Effector CD8-positive, alpha-beta T cell (primary cell): Measurements from ENCODE around the gene PRAC2.

Experiments
- DNase-seq: peaks from one replicate; lab custom pipeline; 2025; lab: John Stamatoyannopoulos, UW

PRAC2 gene

DNA sequence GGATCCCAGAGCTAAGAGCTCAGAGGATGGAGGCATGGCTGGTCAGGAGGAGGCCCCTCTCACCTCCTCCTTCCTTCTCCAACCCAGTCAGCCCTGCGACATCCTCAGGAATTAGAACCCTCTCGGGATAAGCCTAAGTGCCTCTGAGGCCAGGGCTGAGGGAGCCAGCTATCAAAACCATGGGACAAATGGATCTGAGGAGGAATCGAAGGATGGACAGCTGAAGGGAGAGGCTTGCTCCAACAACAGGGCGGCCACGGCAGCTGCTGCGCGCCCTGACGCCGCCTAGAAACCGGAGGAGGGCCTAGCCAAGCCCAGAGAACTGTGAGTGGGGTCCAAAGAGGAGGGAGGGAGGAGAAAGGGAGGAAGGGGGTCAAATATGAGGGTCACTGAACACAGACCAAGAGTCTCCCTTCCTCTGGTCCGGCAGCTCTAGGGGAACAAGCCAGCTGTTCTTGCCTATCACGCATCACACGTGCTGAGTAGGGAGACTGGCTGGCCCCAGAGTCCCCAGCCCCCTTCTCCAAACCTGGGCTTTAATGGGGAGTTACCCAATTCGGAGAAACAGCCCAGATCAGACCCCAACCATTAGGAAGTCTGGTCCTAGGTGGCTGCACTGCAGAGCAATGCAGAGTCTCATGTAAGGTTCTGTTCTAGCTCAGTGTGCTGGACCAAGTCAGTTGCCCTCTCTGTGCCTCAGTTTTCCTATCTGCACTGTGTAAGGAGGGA is 11.5 kb downstream of the PRAC2 start:
- DNase-seq: no peak

DNA sequence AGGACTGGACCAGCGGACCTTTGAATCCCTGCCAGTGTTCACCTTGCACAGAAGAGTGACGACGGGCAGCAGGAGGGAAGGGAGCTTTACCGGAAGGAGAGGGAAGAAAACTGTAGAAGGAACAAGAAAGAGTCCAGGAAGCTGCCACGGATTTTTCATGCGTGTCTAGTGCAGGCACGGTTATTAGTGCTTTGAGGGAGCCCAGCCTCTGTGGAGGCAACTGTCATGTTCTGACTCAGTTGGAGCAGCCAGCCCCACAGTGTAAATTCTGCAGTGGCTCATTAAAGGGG is 12.0 kb downstream of the PRAC2 start:
- no peak for DNase-seq

DNA sequence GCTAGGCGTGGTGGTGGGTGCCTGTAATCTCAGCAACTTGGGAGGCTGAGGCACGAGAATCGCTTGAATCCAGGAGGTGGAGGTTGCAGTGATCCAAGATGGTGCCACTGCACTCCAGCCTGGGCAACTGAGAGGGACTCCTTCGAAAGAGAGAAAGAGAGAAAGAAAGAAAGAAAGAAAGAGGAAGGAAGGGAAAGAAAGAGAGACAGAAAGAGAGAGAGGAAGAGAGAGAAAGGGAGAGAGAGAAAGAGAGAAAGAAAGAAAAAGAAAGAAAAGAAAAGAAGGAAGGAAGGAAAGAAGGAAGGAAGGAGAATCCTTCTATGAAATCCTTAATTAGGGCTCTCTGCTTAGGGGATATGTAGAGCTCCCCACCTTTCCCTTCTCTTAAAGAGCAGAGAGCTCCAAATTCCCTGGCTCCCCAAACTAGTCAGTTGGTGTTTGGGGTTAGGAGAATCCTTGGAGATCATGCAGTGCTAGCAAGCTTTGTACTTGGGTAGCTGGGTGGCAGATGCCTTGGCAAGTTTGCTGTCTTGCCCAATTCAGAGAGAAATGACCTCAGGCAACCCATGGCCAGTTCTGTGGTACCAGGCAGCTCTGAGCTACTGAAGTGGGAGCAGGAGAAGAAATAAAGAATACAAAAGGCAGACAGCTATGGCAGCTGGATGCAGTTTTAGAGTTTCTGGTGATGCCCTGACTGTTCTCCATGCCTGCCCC is 14.5 kb downstream of the PRAC2 start:
- no peak for DNase-seq

DNA sequence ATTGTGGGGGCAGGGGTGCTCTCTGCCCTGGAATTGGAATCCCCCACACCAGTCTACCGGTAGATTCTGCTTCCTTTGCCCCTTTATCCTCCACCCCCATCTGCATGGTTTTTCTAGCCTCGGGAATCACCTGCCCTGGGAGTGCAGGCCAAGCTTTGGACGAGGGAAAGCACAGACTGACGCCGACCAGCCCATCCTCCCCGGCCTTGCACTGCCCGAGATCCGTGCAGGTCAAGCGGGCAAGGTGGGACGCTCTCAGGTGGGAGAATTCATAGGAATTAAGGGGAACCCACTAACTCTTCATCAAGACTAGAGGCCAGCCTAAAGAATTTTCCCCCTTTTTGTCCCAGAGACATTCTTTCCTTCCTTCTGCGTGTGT is 15.4 kb downstream of the PRAC2 start:
- no peak for DNase-seq

DNA sequence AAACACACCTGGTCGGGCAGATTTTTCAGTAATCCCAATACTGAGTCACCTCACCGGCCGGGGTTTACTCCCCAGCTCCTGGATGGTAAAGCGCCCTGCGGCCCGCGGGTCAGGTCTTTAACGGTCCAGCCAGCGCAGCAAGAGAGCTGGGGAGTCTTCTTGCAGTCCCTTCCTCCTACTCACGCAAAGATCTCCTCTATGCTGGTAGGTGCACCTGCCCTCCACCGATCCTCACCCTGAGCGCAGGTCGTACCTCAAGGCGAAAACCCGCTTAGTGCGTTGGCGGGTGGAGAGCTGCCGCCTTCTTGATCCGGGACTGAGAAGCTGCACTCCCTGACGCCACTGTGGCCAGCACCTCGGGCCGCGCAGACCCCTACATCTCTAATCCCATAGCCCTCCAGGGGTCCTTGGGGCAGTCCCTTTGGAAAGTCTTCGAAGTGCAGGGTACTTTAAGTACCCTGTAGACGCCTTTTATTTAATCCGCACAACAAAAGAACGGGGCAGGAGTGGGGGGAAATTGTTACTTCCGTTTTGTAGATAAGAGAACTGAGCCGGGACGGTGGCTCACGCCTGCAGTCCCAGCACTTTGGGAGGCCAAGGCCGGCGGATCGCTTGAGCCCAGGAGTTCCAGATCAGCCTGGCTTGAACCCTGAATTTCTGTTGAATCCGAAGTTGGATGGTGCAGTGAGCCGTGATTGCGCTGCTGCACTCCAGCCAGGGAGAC is 16.0 kb downstream of the PRAC2 start:
- no peak for DNase-seq

DNA sequence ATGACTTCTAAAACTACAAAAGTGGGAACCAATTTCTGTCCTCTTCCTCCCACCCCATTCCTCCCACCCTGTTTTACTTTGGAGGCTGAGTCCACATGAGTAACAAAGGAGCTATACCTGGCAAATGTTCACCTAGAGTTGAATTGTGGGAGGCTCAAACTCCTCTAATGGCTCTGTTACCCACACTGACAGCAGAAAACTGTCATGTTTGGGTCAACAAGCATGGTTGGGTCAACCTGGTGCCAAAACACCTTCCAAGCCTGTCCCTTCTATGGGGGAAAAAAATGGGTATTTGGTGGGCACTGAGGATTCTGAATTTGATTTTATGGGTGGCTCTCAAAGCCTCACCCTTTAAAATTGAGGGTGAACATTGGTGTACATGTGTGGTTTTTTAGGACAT is 17.6 kb downstream of the PRAC2 start:
- no peak for DNase-seq

DNA sequence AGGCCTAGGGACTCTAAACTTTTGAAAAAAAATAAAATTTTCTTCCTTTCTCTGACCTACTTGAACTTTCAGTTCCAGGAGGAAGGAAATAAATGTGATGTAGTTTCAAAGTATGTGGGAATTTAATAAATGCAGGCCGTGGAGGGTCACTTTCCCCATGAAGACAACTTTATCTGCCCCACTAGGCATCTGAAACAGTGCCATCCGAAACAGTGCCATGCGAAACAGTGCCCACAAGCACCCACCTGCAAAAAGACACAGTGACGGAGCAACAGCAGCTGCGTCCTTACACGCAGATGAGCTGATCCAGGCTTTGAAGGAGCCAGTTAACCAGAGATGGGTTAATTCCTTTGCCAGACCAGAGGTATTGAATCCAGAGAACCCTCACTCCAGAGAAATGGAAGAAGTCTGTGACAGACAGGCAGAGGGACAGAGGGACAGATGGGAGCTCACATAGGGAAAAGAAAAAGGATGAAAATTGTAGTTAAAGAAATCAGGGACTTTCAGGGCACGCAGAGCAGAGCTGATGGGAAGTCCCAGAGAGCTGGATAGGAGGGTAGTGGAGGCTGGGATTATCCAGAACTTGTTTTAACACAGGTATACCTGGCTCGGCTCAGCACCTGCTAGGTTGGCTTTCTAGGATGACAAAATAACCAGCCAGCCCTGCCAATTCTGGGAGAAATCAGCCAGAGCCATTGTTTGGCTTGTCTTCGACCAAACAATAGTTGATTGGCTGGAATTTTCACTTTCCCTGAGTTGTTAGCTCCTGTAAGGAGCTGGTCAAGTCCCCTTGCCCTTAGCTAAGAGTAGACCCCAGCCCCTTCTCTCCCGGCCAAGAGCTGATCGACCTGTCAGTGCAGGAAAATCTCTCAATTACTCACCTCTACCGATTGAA is 22.6 kb downstream of the PRAC2 start:
- DNase-seq: no peak

DNA sequence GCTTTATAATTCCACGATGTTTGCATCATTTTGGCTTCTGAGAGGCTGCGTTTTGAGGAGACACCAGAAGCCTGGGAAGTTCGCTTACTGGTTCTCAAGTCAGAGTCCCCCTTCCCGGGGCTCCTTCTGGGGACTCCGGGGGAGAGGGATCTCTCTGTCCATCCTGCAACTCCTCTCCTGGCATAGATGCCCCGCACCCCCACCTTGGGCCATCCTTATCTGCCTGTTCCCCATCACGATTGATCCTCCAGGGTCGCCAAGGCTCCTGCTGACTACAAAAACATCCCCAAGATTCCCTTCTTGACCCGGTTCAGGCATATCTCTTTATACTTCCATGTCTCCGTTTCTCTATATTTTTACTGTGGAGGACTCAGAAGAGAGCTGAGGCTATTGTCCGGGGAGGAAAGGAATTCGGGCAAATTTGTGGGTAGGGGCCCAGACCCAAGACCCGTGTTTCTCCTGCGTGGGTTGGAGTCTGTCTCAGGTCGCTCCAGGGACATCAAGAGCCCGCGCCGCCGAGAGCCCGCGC is 24.0 kb downstream of the PRAC2 start:
- DNase-seq: no peak

DNA sequence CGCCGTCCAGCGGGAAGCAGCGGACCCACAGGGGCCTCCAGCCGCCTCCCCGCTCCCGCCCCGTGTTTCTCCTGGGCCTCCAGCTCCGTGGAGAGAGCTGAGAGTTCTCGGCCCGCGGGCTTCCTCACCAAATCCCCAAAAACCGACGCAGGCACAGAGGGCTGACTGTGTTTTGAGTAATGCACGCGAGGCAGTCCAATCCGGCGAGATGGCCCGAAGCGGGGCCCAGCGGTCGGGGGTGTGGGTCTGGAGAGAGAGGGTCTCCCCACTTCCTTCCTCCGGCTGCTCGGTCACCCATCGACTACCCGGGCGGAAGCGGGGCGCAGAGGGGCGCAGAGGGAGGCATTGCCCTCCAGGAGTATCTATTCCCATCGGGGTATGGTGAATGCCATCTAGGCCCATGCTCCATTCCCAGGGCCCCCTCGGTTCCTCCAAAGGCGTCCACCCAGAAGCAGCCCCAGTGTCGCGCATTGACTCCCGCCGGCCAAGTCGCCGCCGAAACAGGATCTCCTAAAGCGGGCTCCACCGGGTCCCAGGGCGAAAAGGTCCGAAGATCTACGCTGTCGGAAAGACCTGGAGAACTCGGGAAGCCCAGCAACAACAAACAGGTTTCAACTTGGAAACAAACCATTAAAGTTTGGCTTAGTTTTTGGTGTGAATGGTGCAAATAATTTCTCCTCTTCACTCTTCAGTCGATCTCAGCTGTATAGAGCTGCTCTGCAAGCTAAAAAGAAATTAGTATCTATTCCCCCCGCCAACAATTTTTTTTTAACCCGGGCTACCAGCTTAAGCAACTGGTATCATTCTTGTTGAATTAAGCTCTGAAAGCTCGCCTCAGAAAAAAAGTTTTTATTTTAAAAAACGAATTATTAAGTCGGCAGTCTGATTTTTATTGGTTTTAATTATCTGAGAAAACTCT is 24.7 kb downstream of the PRAC2 start:
- DNase-seq: no peak

DNA sequence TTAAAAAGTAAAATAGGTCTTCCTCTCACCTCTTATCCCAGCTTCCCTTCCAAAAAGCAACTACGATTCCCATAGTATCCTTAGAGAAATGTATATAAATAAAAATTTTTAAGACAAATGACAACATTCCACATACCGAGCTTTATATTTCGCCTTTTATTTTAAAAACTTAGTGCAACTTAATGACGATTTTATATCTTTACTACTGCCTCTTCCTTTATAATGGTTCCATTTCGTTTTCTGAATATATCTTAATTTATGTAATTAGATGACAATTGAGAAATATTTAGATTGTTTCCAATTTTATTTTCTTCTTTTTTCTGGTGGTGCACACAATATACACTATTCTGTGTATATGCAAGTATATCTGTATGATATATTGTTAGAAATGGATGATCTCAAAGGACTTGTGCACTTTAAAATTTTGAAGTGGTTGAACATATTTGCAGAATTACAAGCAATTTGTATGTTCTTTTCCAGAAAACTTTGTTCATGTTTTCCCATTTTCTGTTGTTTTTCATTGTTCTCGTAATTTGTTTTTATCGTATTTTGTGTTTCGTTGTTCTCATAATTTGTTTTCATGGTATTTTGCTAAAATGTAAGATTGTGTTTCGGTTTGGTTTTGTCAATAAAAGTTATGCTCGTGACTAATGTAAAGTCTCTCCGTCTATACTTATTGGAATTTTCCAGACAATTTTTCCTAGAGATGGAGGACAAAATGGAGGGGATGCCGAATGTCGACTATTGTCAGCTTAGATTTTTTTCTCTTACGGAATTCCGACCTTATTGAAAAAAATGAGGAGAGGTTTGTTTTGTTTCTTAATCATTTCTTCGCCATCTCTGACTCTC is 26.0 kb downstream of the PRAC2 start:
- DNase-seq: no peak

DNA sequence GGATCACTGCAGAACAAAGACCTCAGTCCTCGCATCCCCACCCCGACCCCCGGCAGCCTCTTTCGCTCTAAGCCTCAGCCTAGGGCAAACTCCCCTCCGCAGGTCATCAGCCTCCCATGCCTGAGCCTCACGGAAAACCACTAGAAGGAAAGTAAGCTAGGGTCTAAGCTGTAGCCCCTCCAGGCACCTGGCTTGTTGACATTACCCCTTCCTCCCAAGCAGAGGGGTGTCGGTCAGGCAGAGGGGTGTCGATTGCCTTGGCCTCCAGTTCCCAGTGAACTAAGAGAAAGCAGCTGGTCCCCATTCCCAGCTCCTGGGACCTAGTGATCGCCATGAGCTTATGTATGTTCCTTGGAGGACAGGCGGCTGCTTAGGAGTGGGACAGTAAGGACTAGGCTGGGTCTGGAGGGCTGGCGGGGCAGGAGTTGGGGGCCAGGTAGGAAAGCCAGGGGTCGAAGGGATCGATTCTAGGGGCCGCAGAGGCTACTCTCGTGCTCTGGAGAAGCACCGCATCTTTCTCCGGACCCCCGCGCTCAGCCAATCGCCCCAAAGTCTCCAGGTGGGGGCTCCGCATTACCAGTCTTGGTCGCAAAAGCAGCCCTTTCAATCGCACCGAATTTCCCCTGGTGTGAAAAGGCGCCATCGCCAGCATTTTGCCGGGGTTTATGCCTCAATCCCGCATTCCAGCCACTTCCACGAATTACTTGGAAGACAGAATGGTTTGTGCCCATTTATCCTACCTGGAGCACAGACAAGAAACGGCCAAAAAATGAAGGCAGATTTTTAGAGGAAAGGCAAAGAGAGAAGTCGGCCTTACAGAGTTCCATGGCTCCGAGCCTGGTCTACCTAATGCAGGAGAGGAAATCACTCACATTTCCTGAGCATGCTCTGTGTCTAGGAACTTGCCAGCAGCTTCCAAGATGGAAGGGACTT is 26.9 kb downstream of the PRAC2 start:
- DNase-seq: no peak

DNA sequence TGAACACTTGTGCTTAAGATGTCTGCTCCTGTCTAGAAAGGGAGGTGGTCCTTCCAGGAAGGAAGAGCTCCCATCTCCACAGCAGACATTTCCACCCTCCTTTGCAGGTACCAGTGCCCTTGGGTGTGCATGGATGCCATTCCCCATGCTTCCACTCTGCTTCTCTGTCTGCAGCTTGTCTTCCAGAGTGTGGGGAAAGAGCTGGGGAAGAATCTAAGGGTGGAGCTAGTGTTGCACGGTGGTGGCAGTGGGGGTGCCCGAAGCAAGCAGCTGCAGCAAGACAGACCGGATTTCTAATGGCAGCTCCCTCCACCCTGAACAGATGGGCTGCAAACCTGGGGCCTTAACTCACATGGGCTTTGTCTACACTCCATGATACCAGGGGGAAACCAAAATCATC is 28.2 kb downstream of the PRAC2 start:
- DNase-seq: no peak

DNA sequence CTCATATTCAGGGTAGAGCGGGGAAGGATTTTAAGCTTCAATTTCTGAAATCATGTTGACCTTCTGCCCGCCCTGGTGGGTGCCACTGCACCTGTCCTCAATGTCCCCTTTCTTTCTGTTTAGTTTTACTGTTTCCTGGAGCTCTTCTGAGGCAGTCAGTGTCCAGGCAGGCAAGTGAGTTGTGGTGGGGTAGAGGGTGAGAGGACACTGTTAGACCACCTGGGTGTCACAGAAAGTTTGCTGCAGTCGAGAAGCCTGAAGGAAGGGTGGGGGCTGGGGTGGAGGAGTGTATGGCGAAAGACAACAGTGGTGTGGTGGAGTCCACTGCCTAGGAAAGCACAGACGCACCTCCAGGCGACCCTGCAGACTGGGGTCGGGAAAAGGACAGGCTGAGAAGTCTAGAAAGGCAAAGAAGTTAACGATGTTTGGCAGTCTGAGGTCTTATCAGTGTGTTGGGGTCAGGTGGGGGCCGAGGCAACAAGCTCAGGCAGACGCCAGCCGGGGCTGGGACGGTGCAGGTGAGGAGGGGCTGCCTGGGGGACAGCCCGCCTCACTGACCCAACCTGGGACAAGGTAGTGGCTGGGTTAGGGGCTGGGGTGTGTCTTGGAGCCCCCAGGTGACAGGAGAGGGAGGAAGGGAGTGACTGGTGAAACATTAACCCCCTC is 28.9 kb downstream of the PRAC2 start:
- no peak for DNase-seq

DNA sequence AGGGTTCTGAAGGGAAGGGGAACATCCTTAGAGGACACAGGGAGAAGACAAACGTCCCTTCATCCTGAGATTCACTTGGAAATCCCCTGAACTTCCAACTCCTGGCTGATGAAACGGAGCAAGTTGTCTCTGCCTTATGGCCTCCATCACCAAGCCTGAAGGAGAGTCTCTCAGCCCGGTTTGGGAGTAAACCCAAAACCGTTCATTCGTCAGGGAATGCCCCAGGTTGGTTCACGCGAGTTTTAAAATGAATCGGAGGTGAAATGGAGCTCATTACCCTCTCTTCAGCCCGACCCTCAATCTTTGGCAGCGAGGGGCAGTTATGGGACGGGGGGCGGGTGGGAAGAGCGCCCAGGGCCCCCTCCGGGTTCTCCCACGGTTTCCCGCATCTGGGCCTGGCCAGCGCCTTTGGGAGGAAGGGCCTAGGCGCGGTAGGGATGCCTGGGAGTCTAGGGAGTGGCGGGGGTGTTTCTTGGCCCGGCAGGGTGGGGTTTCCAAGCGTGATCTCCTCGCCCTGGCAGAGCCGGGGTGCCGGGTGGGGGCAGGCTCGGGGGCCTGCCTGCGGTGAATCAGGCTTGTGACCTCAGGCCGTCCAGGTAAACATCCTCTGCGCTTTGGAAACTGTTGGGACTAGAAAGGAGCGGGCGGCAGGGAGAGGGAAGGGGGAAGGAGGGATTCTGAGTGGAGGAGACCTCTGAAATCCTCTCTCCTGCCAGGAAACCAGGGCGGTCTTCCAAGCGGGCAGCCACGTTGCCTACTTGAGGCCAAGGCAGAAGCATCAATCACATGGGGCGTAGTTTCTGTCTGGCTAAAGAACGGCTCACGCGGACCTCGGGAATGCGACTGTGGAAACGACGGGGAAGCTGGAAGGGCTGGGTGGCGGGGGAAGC is 29.7 kb downstream of the PRAC2 start:
- DNase-seq: no peak

DNA sequence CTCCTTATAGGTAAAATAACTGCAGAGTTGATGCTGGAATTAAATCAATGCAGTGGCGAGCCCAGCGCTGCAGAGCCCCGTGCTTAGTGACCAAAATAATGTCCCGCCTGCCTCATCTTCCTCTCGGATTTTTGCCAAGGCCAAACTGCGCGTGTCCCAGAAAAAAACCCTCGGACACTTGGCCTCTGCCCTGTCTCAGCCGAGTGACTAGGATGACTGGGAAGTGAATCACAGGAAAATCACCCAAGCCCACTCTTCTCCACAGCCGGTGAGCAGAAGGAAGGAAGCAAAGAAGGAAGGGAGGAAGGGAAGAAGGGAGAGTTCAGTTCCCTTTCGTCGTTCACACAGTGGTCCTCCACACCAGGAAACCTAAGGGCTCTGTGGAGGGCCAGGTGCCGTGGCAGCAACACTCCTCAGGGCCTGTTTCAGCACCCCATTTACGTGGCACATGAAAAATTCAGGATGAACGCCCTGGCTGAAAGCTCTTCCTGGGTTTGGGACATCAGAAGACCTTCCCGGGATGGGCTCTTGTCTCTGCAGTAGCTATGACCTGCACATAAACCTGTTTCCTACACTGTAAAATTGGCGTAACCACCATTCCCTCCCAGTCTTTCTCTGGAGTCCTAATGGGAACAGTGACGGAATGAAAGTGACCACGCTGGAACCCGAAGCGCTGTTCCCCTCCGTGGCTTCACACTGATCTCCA is 31.0 kb downstream of the PRAC2 start:
- no peak for DNase-seq

DNA sequence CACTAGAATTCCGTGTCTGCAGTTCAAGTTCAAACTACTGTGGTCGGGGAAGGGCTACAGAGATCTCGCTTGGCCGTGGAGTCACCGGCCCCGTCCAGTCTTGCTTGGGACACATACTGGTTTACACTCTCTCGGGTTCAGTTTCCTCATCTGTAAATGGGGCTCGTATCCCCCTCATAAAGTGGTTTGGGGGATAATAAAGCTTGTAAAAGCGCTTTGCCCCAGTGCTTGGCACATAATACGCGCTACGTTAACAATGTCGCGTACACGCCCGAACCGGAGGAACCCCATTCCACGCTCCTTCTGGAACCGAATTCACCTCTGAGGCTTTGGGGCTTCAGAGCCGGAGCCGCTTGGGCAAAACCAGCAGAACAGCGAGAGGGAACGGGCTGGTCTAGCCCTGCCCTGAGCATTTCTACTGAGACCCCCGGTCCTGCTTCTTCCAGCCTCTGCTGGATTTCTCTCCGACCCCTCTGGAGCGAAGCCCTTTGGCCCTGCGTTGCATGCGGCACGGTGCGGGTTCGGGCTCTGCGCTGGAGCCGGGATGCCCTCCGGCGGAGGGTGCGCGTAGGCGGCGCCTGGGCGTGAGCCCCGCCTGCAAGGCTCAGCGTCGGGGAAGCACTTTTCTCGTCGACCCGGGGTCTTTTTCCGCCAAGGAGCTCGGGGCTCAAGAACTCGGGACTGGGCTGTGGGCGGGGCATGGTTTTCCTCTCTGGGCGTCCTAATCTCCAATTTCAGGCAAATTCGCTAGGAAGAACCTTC is 31.7 kb downstream of the PRAC2 start:
- DNase-seq: no peak
